ENCODE results near the gene ZNF507.

DNA sequence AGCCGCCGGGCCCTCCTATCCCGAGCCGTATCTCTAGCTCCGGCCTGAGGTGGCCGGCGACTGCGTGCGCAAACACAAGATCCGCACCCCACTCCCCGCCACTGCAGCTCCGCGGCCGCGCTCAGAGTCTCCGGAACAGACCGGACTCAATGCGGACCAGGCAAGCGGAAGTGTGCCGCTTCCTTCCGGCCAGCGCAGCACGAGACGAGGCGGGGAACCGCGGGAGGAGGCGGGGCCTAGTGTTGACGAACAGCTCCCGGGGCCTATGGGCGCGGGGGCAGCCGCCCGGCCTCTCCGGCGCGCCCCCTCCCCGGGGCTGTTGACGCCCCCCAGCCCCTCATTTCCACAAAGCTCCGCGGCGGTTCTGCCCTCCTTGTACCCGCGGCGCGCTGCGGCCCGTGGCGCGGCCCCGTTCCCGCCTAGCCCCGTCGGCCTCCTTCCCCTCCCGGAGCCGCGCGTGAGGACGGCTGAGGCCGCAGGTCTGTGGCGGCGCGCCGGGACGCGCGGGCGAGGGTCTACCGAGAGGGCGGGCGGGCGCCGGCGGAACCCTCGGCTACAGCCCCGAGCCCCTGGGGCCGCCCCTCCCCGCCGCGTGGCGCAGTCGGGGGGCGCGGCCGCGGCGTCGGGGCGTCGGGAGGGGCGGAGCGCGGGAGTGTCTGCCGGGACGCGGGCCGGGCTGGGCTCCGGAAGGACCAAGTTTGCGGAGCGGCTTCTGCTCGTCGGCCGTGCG is 60.2 kb downstream of the ZNF507 start, which contains the start of gene DPY19L3:
- no peak for TF ChIP-seq CTCF (IDR thresholded peaks at IDR 0.05)
- TF ChIP-seq POLR2AphosphoS5 (IDR thresholded peaks at IDR 0.05; ENCODE audit: insufficient read depth in 1 of 2, low read depth in 1 of 2): peak; percentile 86 to 95
- TF ChIP-seq POLR2A (IDR thresholded peaks at IDR 0.05): peak in 1 of 2 donors; percentile 75
